ENCODE results near the gene BCAS3. TPM values are rescaled to one million over a fixed set of nuclear protein-coding genes. Genes with fewer than 3 reads are reported as not detected.
A peak's percentile ranks its signal among the peaks of the same experiment; 100 is the strongest.

BCAS3 gene
- total RNA-seq, 1 donor from 2014 or later = 39.6 TPM

DNA sequence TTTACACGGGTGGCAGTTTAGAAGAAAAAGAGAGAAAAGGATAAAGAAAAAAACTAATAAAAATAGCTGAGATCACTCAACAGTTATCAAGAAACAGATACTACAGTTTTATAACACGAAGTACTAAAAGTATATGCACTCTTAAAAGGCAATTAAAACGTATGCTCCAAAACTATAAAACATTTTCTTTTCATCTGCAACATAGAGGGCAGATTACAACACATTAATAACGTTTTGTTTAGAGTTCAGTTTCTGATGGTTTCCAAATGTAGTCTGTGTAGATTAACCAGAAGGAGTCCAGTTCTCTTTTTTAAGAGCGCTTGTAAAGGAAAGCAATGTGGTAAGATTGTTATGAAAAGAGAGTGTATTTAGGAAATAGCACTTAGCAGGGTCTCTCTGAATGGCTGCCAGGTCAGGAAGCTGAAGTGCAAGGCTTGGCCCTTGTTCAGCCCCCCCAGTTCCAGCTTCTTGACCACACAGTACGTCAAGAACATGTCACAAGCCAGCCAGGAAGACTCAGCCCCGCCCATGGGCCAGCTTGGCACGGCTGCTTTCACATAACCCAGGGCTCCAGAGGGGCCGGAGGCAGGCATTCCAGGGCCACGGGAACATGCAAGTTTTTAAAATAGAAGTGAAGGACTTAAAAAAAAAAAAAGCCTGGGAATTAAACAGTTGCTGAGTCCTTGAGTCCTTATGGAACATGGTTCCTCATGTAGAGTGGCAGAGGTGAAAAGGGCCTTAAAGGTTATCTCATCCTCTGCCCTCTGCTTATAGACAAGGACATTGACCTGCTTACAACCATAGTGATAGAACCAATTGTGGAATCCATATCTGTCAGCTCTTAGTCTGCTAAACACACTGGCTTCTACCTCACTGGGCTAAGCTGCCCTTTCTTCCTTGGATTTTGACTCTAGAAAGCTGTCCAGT, 574.6 kb downstream of the BCAS3 start:
- peak; percentile 78 for DNase-seq (ENCODE audit: low read depth)

DNA sequence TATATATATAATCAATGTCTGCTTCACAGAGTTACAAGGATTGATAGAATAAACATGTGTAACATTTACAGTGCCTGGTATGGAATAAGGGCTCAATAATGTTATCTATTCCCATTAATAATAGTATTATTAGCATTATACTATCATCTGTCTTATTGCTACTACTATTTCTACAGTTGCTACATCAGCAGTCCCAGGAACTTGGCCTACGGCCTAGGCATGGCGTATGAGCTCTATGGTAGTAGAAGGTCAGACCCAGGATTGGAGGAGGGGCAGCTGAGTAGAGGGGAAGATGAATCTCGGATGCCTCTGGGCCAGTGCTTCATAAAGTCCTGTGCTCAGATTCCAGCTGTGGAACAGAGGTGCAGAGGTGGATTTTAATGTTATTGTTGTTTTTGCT, 575.7 kb downstream of the BCAS3 start:
- DNase-seq (ENCODE audit: low read depth) = no peak

DNA sequence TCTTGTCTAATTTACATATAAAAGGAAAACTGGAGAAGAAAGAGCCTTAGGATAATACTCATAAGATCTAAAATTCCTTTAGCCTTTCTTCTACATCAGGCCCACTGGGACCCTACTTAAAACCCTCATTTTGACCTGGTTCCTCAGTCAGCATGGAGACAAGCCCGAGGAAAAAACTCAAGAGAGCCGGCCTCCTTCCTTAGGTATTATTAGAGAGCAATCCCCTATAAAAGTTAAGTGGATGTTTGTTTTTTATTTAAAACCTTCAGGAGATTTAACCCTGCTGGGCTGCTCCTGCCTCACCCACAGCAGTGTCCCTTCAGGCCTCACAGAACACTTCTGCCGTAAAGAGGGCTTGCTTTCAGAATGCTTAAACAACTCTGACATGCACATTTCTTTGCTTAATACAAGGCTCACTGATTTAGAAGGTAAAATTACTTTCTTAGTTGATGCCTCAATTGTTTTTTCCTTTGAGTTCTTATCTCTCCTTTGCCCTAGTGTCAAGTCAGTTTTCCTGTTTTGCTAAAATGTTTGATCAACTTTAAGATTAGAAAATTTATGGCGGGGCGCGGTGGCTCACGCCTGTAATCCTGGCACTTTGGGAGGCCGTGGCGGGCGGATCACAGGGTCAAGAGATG, 576.4 kb downstream of the BCAS3 start:
- no peak for DNase-seq (ENCODE audit: low read depth)

DNA sequence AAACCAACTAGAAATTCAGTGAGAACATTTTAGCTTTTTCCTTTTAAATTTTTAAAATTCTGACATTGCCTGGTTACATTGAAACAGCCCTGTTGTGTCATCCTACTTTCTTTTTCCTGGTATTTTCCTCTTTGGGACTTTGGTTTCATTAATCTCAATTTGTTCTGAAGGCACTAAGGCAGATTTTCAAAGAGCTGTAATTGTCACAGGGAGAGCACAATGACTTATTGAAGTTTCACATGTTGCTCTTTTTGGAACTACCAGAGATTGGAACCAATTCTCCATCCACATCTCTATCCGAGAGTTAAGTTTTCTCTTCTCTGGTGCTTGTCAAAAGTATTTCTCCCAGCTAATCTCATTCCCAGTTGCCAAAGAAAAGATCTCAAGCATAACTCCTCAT, 577.3 kb downstream of the BCAS3 start:
- no peak for DNase-seq (ENCODE audit: low read depth)

DNA sequence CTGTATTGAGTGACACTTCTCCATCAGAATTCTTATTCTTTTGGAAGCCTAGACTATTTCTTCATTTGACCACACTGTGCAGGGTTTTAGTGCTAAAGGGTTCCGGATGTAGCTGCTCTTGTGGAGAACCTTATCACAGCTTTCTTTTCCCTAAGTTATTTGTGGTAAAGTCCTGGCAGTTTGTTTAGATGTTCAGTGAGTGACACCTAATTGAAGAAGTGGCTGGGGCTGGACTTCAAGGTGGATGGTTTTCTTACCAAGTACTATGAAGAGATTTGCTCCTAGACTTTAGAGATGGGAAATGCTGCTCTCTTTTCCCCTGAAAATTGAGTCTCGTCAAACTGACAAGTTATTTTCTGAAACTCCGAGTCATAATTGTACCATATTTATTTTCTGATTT, 578.0 kb downstream of the BCAS3 start:
- no peak for DNase-seq (ENCODE audit: low read depth)

DNA sequence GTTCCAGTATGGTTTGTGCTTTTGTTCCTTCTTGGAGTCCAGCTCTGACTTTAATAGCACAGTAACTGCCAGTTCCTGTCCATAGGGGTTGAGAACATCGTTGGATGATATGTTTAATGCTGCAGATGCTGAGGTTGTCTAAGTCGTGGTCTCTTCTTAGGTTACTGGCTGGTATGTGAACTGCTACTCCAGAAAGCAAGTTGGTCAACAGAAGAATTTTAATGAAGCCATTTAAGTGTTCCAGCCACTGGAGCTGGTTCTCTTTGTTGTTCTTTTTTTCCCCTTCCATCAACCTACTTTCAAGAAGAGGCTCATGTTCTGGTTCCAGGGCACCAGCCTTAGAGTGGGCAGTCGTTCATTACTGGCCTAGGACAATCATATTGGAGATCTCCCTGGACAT, 581.7 kb downstream of the BCAS3 start:
- DNase-seq (ENCODE audit: low read depth) = no peak

DNA sequence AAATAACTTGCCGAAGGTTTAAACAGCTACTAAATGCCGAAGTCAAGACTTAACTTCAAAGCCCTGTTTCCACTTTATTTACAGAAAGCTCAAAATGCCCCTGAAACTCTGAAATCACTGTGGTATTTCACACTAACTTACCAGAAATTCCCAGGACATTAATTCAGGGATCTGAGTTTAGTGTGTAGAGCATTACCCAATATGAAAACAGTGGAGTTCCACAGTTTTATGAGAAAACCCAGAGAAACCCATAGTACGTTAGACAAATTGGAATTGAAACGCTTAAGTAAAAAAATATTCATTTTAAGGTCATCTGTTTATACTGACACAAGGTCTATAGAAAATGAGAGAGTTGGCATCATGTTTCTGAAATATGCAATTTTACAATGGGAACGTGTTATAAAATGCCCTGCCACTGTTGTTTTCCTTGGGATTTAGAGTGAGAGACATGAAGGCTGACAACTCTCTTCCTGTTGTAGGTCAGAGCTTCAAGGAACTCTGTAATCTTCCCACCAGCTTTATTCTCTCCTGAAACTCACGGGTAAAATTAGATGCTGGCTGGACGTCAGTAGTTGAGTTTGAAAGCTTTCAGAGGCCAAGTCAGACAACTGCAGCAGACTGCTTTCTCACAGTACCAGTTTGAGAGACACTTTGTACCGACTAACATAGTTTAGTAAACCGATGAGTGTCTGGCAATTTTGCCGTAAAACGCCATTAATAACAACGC, 582.6 kb downstream of the BCAS3 start:
- DNase-seq (ENCODE audit: low read depth) = no peak

DNA sequence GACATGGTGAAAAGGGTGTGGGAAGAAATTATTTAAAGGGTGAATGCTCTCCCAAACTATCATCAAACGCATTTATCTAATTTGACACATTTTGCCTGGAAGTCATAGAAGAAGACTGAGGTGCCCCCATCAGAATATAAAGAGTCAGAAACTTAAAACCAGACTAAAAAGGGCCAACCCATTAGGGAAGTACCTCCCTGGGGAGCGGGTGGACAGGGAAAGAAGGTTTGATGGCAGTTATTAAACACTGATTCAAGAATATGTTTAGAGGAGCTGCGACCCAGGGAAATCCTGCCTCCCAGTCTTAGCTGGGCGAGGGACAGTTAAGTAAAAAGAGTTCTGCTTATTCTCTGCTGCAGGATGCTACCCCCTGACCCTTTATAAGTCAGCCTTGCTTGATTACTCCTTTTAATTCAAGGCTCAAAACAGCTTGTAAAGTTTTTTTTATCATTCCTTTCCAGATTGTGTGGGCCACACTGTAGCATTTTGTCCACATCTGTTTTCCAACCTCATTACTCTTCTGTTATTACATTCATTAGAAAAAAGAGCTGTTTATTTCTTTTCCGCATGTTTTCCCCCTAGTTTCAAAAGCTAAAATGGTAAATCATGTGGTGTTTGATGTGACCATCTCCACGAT, 583.5 kb downstream of the BCAS3 start:
- DNase-seq (ENCODE audit: low read depth) = no peak

DNA sequence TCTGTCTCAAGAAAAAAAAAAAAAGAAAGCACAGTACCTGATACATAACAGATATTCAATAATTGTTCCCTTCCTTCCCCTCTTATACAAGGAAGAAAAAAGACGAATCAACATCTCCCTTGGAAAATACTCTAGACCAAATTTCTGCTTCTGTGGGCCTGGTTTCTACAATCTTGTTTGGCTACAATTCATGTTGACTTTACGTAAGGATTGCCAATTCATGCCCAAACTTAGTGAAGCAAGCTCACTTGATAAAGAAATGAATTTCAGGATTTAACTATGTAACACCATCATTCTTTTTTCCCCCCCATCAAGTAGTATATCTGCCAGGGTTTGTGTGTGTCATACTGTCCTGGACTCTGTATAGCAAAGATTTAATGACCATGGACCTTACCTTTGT, 587.7 kb downstream of the BCAS3 start:
- no peak for DNase-seq (ENCODE audit: low read depth)

DNA sequence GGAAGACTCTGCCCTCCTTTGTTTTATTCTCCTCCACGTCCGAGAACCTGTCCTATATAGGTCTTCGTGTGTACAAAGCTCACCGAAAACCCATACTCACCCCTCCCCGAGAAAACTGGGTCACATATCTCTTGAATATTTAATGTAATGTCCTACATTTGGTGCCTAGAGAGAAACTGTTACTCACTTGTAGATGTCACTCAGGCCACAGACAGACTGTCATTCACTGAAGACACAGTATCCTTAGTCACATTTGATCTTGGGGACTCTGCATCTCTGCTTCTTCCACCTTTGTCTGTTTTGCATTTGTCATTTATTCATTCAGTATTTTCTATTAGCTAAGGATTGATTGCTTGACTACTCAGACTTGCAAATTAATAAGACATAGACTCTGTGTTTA, 590.2 kb downstream of the BCAS3 start:
- DNase-seq (ENCODE audit: low read depth) = no peak

DNA sequence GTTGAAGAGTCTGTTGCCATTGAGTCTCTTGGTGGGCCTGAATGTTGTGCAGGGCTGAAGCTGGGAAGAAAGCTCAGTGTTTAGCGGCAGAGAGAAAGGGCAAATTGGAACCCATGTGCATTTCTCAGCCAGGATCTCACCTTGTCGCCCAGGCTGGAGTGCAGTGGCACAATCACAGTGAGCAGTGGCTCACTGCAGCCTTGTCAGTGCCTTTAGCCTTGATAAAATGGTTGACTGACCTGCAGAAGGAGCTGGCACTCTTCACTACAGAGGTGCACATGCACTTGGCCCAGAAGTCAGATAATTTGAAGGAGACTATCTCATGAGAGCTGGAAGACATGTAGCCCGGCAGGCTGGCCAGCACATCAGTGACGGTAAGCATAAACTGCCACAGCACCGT, 597.7 kb downstream of the BCAS3 start:
- DNase-seq (ENCODE audit: low read depth) = no peak

DNA sequence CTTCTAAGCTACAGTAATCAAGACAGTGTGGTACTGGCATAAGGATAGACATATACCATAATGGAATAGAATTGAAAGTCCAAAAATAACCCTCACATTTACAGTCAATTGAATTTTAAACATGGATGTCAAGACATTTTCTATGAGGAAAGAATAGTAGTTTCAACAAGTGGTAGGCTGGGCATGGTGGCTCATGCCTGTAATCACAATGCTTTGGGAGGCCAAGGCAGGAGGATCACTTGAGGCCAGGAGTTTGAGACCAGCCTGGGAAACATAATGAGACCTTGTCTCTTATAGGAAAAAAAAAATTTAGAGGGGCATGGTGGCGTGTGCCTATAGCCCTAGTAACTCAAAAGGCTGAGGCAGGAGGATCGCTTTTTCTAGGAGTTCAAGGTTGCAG, 599.2 kb downstream of the BCAS3 start:
- DNase-seq (ENCODE audit: low read depth) = no peak

DNA sequence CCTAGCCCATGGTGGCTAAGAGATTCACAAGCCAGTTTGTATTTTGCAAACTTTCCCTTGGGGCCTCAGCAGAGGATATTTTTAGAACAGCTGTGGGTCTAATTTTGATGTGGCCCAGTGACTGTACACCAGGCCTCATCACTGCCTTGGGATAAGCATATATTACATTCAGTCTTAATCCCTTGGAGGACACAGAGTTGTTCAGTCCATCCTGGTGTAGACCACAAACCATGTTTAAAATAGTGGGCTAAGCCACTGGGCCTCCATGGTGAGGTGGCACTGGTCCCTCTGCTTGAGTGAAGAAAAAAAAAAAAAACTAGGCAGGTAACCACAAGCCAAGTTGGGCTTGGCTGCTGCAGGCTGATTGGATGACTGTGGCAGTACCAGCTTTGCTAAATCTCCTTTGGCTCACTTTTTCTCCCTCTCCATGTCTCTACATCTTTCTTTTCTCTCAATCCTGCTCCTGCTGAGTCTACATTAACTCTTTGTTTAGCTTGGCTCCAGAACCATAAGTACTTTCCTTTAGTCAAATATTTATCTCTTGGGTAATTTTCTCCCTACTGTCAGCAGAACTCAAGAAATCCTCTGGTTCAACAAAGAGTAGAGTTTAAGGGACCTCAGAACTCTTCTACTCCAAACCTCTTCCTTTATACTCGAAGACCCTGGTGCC, 602.0 kb downstream of the BCAS3 start:
- DNase-seq (ENCODE audit: low read depth) = no peak

DNA sequence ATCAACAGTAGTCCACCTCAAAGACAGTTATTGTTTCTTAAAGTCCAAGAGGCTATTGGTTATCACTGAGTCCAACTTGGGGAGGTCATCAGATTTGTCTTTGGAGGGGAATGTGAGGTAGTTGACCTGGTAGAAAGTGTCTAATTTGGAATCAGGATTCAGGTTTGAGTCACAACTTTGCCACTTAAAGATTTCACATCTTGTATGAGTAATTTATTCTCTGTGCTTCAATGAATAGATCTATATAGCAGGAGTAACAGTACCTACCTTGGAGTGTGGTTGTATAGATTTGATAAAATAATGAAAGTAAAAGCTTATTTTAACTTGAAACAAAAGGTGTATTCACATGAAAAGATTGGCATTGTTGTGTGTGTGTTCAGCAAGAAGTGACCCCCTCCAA, 602.7 kb downstream of the BCAS3 start:
- no peak for DNase-seq (ENCODE audit: low read depth)

DNA sequence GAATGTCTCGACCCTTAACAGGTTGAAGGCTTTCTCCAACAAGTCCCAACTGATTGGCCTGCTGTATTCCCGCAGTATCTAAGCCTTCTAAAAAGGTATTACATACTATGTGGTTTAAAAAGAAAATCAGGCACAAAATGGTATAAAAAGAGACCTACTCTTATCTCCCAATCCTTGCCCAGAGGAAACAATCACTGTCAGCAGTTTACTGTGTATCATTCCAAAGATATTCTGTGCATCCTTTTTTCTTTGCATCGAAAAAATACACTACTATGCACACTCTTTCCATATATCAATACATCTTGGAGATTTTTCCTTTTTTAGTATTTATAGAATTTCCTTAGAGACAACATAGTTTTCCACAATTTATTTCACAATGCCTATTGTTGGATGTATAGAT, 603.2 kb downstream of the BCAS3 start:
- no peak for DNase-seq (ENCODE audit: low read depth)

DNA sequence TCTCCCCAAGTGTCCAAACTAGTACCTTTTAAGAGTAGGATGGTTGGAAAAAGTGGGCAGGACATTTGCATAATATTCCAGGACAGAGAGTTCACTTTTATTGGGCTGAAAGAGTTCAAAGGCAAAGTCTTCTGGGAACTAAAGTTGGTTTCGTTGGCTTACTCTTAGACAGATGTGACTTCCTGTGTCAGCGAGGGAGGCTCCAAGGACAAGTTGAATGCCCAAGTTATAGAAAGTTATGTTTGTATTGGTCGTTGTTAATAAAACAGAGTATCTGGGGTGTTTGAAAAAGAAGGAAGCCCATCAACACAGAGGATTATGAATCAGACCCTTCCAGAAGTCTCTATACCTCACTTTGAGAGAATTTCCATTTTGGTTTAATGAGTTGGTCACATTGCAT, 604.7 kb downstream of the BCAS3 start:
- DNase-seq (ENCODE audit: low read depth) = no peak

DNA sequence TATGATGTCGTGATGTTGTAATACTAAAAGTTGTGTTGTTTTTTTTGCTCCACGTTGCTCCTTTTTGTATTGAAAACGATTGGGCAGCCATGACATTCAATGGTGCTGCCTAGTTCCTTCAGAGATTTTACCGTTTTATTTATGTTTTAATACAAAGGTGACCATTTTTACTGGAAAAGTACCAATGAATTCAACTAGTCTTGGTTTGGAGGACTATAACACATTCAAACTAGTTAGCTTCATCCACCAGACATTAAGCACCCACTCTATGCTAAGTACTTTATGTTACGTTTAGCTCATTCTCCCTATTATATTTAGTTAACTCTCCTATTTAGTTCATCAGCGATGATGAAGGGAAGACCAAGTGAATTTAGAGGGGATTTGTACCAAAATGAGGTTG, 605.4 kb downstream of the BCAS3 start:
- DNase-seq (ENCODE audit: low read depth) = no peak

DNA sequence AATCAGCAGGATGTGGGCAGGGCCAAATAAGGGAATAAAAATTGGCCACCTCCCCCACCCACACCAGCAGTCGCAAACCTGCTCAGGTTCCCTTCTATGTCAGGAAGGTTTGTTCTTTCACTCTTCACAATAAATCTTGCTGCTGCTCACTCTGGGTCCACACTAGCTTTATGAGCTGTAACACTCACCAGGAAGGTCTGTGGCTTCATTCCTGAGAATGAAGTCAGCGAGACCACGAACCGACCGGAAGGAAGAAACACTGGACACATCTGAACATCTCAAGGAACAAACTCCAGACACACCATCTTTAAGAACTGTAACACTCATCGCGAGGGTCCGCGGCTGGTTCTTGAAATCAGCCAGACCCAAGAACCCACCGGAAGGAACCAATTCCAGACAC, 606.5 kb downstream of the BCAS3 start:
- peak; percentile 73 for DNase-seq (ENCODE audit: low read depth)

DNA sequence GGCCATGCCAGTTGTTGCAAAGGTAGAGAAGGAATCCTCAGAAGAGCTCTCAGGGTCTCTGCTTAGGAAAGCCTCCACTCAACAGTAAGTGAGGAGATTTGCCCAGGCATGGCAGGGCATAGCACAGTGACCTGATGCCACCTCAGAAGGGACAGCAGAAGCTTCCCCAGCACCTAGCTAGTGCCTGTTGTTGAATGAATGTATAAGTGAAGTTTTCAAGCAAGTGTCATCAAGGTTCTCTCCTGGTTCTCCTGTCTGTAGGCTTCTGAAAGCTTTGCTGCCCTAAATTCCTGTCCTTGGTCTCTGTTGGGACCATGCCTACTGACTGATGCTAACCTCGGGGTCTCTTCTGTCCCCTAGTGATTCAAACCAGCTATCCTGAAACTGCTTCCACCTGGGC, 607.1 kb downstream of the BCAS3 start:
- DNase-seq (ENCODE audit: low read depth) = no peak

DNA sequence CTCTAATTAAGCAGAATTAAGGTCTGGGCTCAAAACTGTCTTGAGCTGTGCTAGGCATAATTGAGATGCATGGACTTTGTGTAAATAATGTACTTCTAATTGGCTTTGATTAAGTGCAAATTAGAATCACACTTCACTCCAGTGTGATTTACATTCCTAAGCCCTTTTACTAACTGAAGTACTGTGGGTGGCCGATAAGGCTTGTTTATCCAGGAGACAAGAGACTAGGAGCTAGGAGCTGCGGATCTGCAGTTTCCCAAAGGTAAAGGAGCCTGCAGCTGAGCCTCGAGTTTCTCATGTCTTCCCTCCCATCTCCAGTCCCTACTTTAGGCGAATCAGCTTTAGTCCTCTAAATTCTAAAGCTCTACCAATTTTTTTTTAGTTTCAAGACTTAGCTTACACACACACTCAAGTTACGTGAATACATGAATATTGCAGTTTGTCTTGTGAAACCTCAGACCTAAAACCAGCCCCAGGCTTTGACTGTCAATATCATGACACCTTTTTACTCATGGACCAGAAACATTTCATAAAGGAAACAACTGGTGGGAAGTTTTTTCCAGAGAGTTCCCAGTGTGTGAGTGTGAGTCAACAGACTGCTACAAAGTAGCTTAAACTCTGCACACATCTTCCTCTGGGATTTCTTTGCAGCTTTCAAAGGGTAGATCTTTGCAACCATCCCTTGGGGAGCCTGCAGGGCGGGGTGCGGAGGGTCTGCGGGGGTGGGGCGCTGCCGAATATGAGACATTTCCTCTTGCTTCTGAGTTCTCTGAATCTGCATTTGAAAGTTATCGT, 608.1 kb downstream of the BCAS3 start:
- peak; percentile 23 for DNase-seq (ENCODE audit: low read depth)

DNA sequence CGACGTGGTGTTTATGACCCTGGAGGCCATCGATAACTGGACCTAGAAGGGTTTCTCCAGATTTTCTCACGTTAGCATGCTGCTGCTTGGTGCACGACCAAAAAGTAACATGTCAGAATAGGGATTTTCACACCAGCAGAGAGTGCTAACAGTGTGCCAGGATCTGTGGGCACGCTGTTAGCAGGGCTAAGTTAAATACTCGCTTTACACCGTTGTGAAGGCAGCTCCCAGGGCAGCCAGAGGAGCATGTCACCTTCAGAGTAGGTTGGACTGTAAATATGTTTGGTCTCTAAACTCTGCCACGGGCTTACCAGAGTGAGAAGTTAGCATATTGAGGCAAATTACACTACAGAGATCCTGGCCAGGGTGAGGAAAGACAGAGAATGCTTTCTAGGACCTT, 608.8 kb downstream of the BCAS3 start:
- no peak for DNase-seq (ENCODE audit: low read depth)
